Measurements from ENCODE around the gene BOLA1. TPM values are rescaled to one million over a fixed set of nuclear protein-coding genes. Genes with fewer than 3 reads are reported as not detected.
A peak's percentile ranks its signal among the peaks of the same experiment; 100 is the strongest.
"Not testable (repeated sequence)": the region's sequence is repeated elsewhere in the genome, so short reads cannot be mapped to it uniquely, and the experiment has no call there.

BOLA1 gene
- total RNA-seq, 1 experiment from 2014 or later: 6.0 TPM

GRCh38 chr1:149849947-149850360 lies 49.4 kb upstream of the BOLA1 start:
- Histone ChIP-seq H3K27ac (ENCODE audit: insufficient read length, low read depth, low read length) (peak overlapping the region; percentile 57), H3T11ph (ENCODE audit: low read length) (peak overlapping the region; percentile 12), H3K79me2 (ENCODE audit: insufficient read depth, low read length) (peaks cover 19% of the 10 kb centered on the region), H3K79me1 (ENCODE audit: insufficient read depth, low read depth, low read length, poor library complexity, severe bottlenecking) (no peaks in the 10 kb centered on the region), H3K4me1 (ENCODE audit: insufficient read depth, low read length) (peaks cover 6% of the 10 kb centered on the region; the same call in 1 of the 2 replicates), H3K4me2 (ENCODE audit: insufficient read depth, insufficient read length, low read length) (peak overlapping the region; percentile 97), H3K18ac (ENCODE audit: insufficient read length, low read depth, low read length) (peak overlapping the region; percentile 28), H3K23me2 (ENCODE audit: insufficient read length, low read depth, low read length, poor library complexity, severe bottlenecking) (peaks cover 5% of the 10 kb centered on the region), H2AFZ (ENCODE audit: low read length) (no peak overlapping the region), H2BK12ac (ENCODE audit: insufficient read length, low read depth, low read length) (no peak overlapping the region), H4K91ac (ENCODE audit: insufficient read length, low read depth, low read length) (no peak overlapping the region), H2BK120ac (ENCODE audit: low read depth, low read length, poor library complexity, severe bottlenecking) (no peak overlapping the region), H4K20me1 (ENCODE audit: control insufficient read depth, insufficient read depth, insufficient read length) (no peaks in the 10 kb centered on the region), H3K56ac (ENCODE audit: insufficient read length, low read depth, low read length) (peak overlapping the region; percentile 91), H2BK15ac (ENCODE audit: low read depth, low read length) (no peak overlapping the region), H4K8ac (replicated peaks; ENCODE audit: insufficient read length, low read depth, low read length) (no peak overlapping the region), H3K27me3 (ENCODE audit: insufficient read depth, low read length) (no peaks in the 10 kb centered on the region), H3K14ac (ENCODE audit: insufficient read depth, low read length) (peak overlapping the region; percentile 38; the same call in 1 of the 2 replicates), H3K4ac (ENCODE audit: low read depth, low read length) (no peak overlapping the region), H2BK20ac (ENCODE audit: low read depth, low read length, poor library complexity, severe bottlenecking) (no peak overlapping the region), H2AK5ac (ENCODE audit: insufficient read length, low read length) (no peak overlapping the region), H3K9me3 (ENCODE audit: control insufficient read depth, low read depth, low read length) (no peaks in the 10 kb centered on the region), H3K9ac (ENCODE audit: extremely low read depth, insufficient read length, low read length) (peak overlapping the region; percentile 94), H3K23ac (ENCODE audit: insufficient read length, low read depth, low read length) (no peak overlapping the region), H4K5ac (ENCODE audit: insufficient read length, low read depth, low read length) (no peak overlapping the region), H2BK5ac (ENCODE audit: insufficient read length, low read length) (no peak overlapping the region)
- peaks cover 46 to 47% of the 10 kb centered on the region in 2 experiments for H3K4me1 Mint-ChIP-seq
- peak overlapping the region; percentile 82 to 92 for H3K4me3 Mint-ChIP-seq
- H3K27ac Mint-ChIP-seq: peak overlapping the region; percentile 48 to 97 (median 88); a peak in 6 of 7 replicates
- no peak for TF ChIP-seq CTCF (conservative IDR thresholded peaks at IDR 0.05)
- no peak for DNase-seq
- H3K27me3 Mint-ChIP-seq (ENCODE audit: low read depth): no peaks in the 10 kb centered on the region; the same call in 1 of the 2 replicates
- H3K9me3 Mint-ChIP-seq: no peaks in the 10 kb centered on the region
- WGBS (ENCODE audit: extremely low coverage, insufficient read length, low lambda C conversion rate): 100% methylated on average over 1 of the region's 9 CpGs
- H3K36me3 Mint-ChIP-seq (ENCODE audit: insufficient read depth in 1 of 3, low read depth in 3 of 3): no peaks in the 10 kb centered on the region; a peak in 2 of 7 replicates

- not testable (repeated sequence) for DNase-seq; H3K4me2 ChIP-seq (ENCODE audit: insufficient read depth, insufficient read length, low read length); H2AFZ ChIP-seq (ENCODE audit: low read length); H3T11ph ChIP-seq (ENCODE audit: low read length); H3K9me3 ChIP-seq (ENCODE audit: control insufficient read depth, low read depth, low read length); H3K79me1 ChIP-seq (ENCODE audit: insufficient read depth, low read depth, low read length, poor library complexity, severe bottlenecking); H3K18ac ChIP-seq (ENCODE audit: insufficient read length, low read depth, low read length); H3K27ac Mint-ChIP-seq; H2BK15ac ChIP-seq (ENCODE audit: low read depth, low read length); H3K56ac ChIP-seq (ENCODE audit: insufficient read length, low read depth, low read length); H4K91ac ChIP-seq (ENCODE audit: insufficient read length, low read depth, low read length); H2AK5ac ChIP-seq (ENCODE audit: insufficient read length, low read length); H3K4me1 ChIP-seq (ENCODE audit: insufficient read depth, low read length); H2BK5ac ChIP-seq (ENCODE audit: insufficient read length, low read length); H4K20me1 ChIP-seq (ENCODE audit: control insufficient read depth, insufficient read depth, insufficient read length); H3K23me2 ChIP-seq (ENCODE audit: insufficient read length, low read depth, low read length, poor library complexity, severe bottlenecking); H3K9me3 Mint-ChIP-seq; H2BK20ac ChIP-seq (ENCODE audit: low read depth, low read length, poor library complexity, severe bottlenecking); H3K27me3 ChIP-seq (ENCODE audit: insufficient read depth, low read length); H3K4ac ChIP-seq (ENCODE audit: low read depth, low read length); H3K9ac ChIP-seq (ENCODE audit: extremely low read depth, insufficient read length, low read length); H3K14ac ChIP-seq (ENCODE audit: insufficient read depth, low read length); H3K27ac ChIP-seq (ENCODE audit: insufficient read length, low read depth, low read length); H3K23ac ChIP-seq (ENCODE audit: insufficient read length, low read depth, low read length); H3K36me3 Mint-ChIP-seq (ENCODE audit: insufficient read depth in 1 of 3, low read depth in 3 of 3); H3K27me3 Mint-ChIP-seq (ENCODE audit: low read depth); H3K4me3 Mint-ChIP-seq; H2BK120ac ChIP-seq (ENCODE audit: low read depth, low read length, poor library complexity, severe bottlenecking); H4K5ac ChIP-seq (ENCODE audit: insufficient read length, low read depth, low read length); H4K8ac ChIP-seq (replicated peaks; ENCODE audit: insufficient read length, low read depth, low read length); H2BK12ac ChIP-seq (ENCODE audit: insufficient read length, low read depth, low read length)
- peaks cover 19% of the 10 kb centered on the region for H3K79me2 ChIP-seq (ENCODE audit: insufficient read depth, low read length)
- no CpG with 5 or more reads among the region's 62 CpGs for WGBS (ENCODE audit: extremely low coverage, insufficient read length, low lambda C conversion rate)
- peaks cover 37 to 39% of the 10 kb centered on the region in 2 experiments for H3K4me1 Mint-ChIP-seq
Observed at GRCh38 chr1:149850732-149851345, 48.5 kb upstream of the BOLA1 start.

Data from H9 (cell line).